Medulla oblongata (tissue), 1 donor: ENCODE results near the gene HCN2.
A peak's percentile ranks its signal among the peaks of the same experiment; 100 is the strongest.
"Not testable (repeated sequence)": the region's sequence is repeated elsewhere in the genome, so short reads cannot be mapped to it uniquely, and the experiment has no call there.

ENCODE experiments used
- DNase-seq: peaks from one replicate; pipeline ENCODE4 v3.0.0-alpha.2; 2015; ENCODE audit errors: extremely low spot score

HCN2 gene

GRCh38 chr19:585146-585545 lies 4.5 kb upstream of the HCN2 start:
- not testable (repeated sequence) for DNase-seq

GRCh38 chr19:585551-586110 lies 4.0 kb upstream of the HCN2 start:
- DNase-seq, result no peak

GRCh38 chr19:588093-588740 lies 1.5 kb upstream of the HCN2 start:
- DNase-seq, result peak; percentile 91

- no peak for DNase-seq
Observed at GRCh38 chr19:588741-589692, 664 bp upstream of the HCN2 start.

GRCh38 chr19:590396-590745 lies 690 bp downstream of the HCN2 start:
- DNase-seq, result no peak

- no peak for DNase-seq
Observed at GRCh38 chr19:590750-591098, 1.0 kb downstream of the HCN2 start.

- peak; percentile 33 for DNase-seq
Observed at GRCh38 chr19:591099-591958, 1.6 kb downstream of the HCN2 start.

- DNase-seq, result no peak
Observed at GRCh38 chr19:592101-592500, 2.4 kb downstream of the HCN2 start.

- DNase-seq, result no peak
Observed at GRCh38 chr19:593055-593454, 3.4 kb downstream of the HCN2 start.

GRCh38 chr19:593505-593904 lies 3.8 kb downstream of the HCN2 start:
- no peak for DNase-seq

GRCh38 chr19:594265-594870 lies 4.7 kb downstream of the HCN2 start:
- DNase-seq, result no peak

- no peak for DNase-seq
Observed at GRCh38 chr19:595326-596262, 5.9 kb downstream of the HCN2 start.

GRCh38 chr19:596263-596655 lies 6.6 kb downstream of the HCN2 start:
- DNase-seq, result no peak

GRCh38 chr19:597406-598315 lies 8.0 kb downstream of the HCN2 start:
- no peak for DNase-seq

- no peak for DNase-seq
Observed at GRCh38 chr19:601310-601709, 11.6 kb downstream of the HCN2 start.

- DNase-seq, result no peak
Observed at GRCh38 chr19:601790-602189, 12.1 kb downstream of the HCN2 start.

GRCh38 chr19:602391-603301 lies 13.0 kb downstream of the HCN2 start:
- DNase-seq, result no peak

- DNase-seq, result not testable (repeated sequence)
Observed at GRCh38 chr19:603302-603639, 13.6 kb downstream of the HCN2 start.
